ENCODE data around the gene DDX24. TPM values are rescaled to one million over a fixed set of nuclear protein-coding genes. Genes with fewer than 3 reads are reported as not detected.

The DDX24 gene, protein sequence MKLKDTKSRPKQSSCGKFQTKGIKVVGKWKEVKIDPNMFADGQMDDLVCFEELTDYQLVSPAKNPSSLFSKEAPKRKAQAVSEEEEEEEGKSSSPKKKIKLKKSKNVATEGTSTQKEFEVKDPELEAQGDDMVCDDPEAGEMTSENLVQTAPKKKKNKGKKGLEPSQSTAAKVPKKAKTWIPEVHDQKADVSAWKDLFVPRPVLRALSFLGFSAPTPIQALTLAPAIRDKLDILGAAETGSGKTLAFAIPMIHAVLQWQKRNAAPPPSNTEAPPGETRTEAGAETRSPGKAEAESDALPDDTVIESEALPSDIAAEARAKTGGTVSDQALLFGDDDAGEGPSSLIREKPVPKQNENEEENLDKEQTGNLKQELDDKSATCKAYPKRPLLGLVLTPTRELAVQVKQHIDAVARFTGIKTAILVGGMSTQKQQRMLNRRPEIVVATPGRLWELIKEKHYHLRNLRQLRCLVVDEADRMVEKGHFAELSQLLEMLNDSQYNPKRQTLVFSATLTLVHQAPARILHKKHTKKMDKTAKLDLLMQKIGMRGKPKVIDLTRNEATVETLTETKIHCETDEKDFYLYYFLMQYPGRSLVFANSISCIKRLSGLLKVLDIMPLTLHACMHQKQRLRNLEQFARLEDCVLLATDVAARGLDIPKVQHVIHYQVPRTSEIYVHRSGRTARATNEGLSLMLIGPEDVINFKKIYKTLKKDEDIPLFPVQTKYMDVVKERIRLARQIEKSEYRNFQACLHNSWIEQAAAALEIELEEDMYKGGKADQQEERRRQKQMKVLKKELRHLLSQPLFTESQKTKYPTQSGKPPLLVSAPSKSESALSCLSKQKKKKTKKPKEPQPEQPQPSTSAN
- polyA plus RNA-seq (2011; rRNA removed) (161 and 169 TPM in 2 replicates), polyA plus RNA-seq (2017; fragmentation: RNase III; extraction: RNeasy Plus Mini Kit Qiagen cat#74134 plus additional on column Dnase treatment) (117 to 127 TPM (median 121 TPM) in 3 replicates), polyA minus RNA-seq (2011; rRNA and poly(A)+ RNA removed) (107 and 128 TPM in 2 replicates)
- 98.5 and 100 TPM in 2 replicates for polyA plus RNA-seq (2012; cell fraction: cytosol; rRNA removed)
- 95.5 and 140 TPM in 2 replicates for polyA plus RNA-seq (2012; cell fraction: nucleus; rRNA removed)

GRCh38 chr14:94080621-94081385 is at the start of gene DDX24, which contains the start of gene IFI27L1:
Gene DDX24, minus strand, starts transcription at chr14:94081202. Its CDS starts 1,460 bp downstream, at chr14:94079742.
Gene IFI27L1, plus strand, starts transcription at chr14:94081310. Its CDS starts 15,628 bp downstream, at chr14:94096938.
- Histone ChIP-seq H3K27ac (peak within 1 kb of the TSS; percentile 80 to 91), H3K4me2 (peak within 1 kb of the TSS; percentile 86), H3K9me3 (peaks cover 15% of the 10 kb centered on the region; the same call in 2 of the 3 replicates), H3K4me1 (peaks cover 14% of the 10 kb centered on the region), H3K4me3 (peak within 1 kb of the TSS; percentile 89)
- ChIA-PET POLR2A (interaction anchor here (0.8 to 1.4 kb wide), 6 partner anchors 13 to 56 kb away, joined by 3 to 6 read pairs (median 3); partner anchors contain the start of gene IFI27L2), CTCF (interaction anchor here (0.5 to 1.1 kb wide), 2 partner anchors 19 to 152 kb away, joined by 3 read pairs; no protein-coding TSS in a partner anchor)
- peak; percentile 100 for ATAC-seq
- under 1% methylated on average over 43 of the region's 77 CpGs for WGBS (ENCODE audit: missing lambda C conversion rate)
- FAIRE-seq, result no peak
- DNase-seq (ENCODE audit: low read depth in 1 of 2, low spot score in 1 of 2), result peak; percentile 93 to 95
- TF ChIP-seq MAFK (IDR thresholded peaks at IDR 0.05; ENCODE audit: partially characterized antibody) (no peak), ZFP36 (IDR thresholded peaks at IDR 0.05; ENCODE audit: borderline replicate concordance, partially characterized antibody) (no peak), ELK1 (IDR thresholded peaks at IDR 0.05; ENCODE audit: low read depth, low read length) (no peak), EP300 (IDR thresholded peaks at IDR 0.05) (no peak), ZSCAN20 (CRISPR knock-in tag; IDR thresholded peaks at IDR 0.05) (no peak), JUN (IDR thresholded peaks at IDR 0.05) (peak in 1 of 2 experiments; percentile 79; a peak in 4 of 5 replicates), RFX5 (IDR thresholded peaks at IDR 0.05) (no peak), ZC3H11A (IDR thresholded peaks at IDR 0.05) (no peak), RARB (CRISPR knock-in tag; IDR thresholded peaks at IDR 0.05) (no peak), HES2 (IDR thresholded peaks at IDR 0.05) (no peak), FOXS1 (CRISPR knock-in tag; IDR thresholded peaks at IDR 0.05) (no peak), E2F6 (IDR thresholded peaks at IDR 0.05; ENCODE audit: borderline replicate concordance, low read depth) (peak; percentile 37; the same call in 1 of the 2 replicates), MAZ (IDR thresholded peaks at IDR 0.05; ENCODE audit: borderline replicate concordance, low read depth, low read length) (no peak), PBX3 (IDR thresholded peaks at IDR 0.05) (no peak), SREBF2 (IDR thresholded peaks at IDR 0.05) (no peak), JUNB (IDR thresholded peaks at IDR 0.05) (no peak), KDM1A (IDR thresholded peaks at IDR 0.05; ENCODE audit: low read depth) (no peak), FOSL2 (IDR thresholded peaks at IDR 0.05) (no peak), FOSL2 (CRISPR knock-in tag; IDR thresholded peaks at IDR 0.05) (no peak), POLR2AphosphoS2 (conservative IDR thresholded peaks at IDR 0.05; ENCODE audit: low read length) (no peak), POLR2A (IDR thresholded peaks at IDR 0.05; ENCODE audit: low read length) (peak; percentile 86), PHF8 (IDR thresholded peaks at IDR 0.05; ENCODE audit: borderline replicate concordance, low read depth) (peak; percentile 71; the same call in 1 of the 2 replicates), RAD21 (conservative IDR thresholded peaks at IDR 0.05 in 1 of 2, IDR thresholded peaks at IDR 0.05 in 1 of 2) (no peak), CHD2 (IDR thresholded peaks at IDR 0.05; ENCODE audit: low read length, partially characterized antibody) (no peak), TP53 (CRISPR knock-in tag; IDR thresholded peaks at IDR 0.05) (no peak), REST (IDR thresholded peaks at IDR 0.05) (no peak), GATA3 (IDR thresholded peaks at IDR 0.05; ENCODE audit: borderline replicate concordance) (no peak)
- TF ChIP-seq, protein P1, sequence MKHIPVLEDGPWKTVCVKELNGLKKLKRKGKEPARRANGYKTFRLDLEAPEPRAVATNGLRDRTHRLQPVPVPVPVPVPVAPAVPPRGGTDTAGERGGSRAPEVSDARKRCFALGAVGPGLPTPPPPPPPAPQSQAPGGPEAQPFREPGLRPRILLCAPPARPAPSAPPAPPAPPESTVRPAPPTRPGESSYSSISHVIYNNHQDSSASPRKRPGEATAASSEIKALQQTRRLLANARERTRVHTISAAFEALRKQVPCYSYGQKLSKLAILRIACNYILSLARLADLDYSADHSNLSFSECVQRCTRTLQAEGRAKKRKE (CRISPR knock-in tag; IDR thresholded peaks at IDR 0.05; ENCODE audit: low read depth), result no peak

Measured in A549 (cell line).